Activated T-cell treated with anti-CD3 and anti-CD28 coated beads for 4 hours (primary cell): ENCODE measurements around the gene JUND.
"Not testable (repeated sequence)": the region's sequence is repeated elsewhere in the genome, so short reads cannot be mapped to it uniquely, and the experiment has no call there.

Source experiments
- DNase-seq: peaks from one replicate; pipeline ENCODE4 v3.0.0-alpha.2; 2020

Gene JUND

GRCh38 chr19:18281082-18282020, at the start of gene JUND:
TSS of gene JUND (minus strand) at chr19:18281622. CDS start at chr19:18281484, 138 bp downstream.
- DNase-seq, result peak; percentile 95

- no peak for DNase-seq
These were observed 49.4 kb upstream of the JUND start for GRCh38 chr19:18330868-18331267.

GRCh38 chr19:18329035-18329376, 47.6 kb upstream of the JUND start:
- no peak for DNase-seq

DNA sequence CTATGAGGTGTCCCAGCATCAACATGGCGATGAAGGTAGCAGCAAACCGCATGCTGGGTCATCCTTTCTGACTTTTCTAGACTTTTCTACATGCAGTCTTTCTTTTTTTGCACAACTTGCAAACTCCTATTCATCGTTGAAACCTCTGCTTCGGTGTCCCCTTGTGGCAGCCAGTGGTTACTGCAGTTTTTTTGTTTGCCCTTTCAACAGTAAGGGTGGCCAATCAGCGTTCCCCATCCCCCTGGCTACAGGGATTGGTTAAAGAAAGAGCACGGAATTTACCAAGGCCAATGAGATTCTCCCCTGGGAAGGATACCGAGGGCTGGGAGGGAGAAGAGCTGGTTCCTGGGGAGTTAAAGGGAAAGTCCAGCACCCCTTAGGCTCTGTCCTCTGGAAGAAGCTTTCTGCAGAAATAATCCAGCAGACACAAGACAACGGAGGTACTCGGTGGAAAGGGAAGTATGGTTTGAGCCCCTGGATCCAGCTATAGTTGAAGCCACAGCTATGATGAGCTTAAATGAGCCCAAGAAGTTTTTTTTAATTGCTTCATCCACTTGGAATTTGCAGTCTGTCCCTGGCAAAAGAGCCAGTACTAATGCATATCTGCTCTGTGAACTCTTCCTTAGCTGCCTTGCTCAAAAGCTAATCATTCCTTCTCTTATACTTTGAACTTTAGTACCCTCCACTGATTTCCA, 47.1 kb upstream of the JUND start:
- peak; percentile 78 for DNase-seq

GRCh38 chr19:18326772-18327171, 45.4 kb upstream of the JUND start:
- DNase-seq, result no peak

DNA sequence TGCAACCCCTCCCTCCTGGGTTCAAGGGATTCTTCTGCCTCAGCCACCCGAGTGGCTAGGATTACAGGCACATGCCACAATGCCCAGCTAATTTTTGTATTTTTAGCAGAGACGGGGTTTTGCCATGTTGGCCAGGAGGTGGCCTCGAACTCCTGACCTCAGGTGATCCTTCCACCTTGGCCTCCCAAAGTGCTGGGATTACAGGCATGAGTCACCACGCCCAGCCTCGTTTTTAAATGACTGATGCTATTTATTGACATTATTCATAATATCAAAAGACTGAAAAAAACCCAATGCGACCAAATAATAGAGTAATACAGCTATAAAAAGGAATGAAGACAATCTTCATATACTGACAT, 42.9 kb upstream of the JUND start:
- not testable (repeated sequence) for DNase-seq

GRCh38 chr19:18322759-18323460, 41.5 kb upstream of the JUND start, which contains the start of gene LSM4:
TSS of gene LSM4 (minus strand) at chr19:18323076. CDS start at chr19:18323020, 56 bp downstream.
- DNase-seq, result peak; percentile 98

- peak; percentile 14 for DNase-seq
These were observed 40.9 kb upstream of the JUND start for GRCh38 chr19:18322318-18322758.

- DNase-seq, result no peak
These were observed 40.3 kb upstream of the JUND start for GRCh38 chr19:18321734-18322102.

GRCh38 chr19:18320865-18321733, 39.7 kb upstream of the JUND start:
- no peak for DNase-seq

- DNase-seq, result no peak
These were observed 38.2 kb upstream of the JUND start for GRCh38 chr19:18319591-18320135.

DNA sequence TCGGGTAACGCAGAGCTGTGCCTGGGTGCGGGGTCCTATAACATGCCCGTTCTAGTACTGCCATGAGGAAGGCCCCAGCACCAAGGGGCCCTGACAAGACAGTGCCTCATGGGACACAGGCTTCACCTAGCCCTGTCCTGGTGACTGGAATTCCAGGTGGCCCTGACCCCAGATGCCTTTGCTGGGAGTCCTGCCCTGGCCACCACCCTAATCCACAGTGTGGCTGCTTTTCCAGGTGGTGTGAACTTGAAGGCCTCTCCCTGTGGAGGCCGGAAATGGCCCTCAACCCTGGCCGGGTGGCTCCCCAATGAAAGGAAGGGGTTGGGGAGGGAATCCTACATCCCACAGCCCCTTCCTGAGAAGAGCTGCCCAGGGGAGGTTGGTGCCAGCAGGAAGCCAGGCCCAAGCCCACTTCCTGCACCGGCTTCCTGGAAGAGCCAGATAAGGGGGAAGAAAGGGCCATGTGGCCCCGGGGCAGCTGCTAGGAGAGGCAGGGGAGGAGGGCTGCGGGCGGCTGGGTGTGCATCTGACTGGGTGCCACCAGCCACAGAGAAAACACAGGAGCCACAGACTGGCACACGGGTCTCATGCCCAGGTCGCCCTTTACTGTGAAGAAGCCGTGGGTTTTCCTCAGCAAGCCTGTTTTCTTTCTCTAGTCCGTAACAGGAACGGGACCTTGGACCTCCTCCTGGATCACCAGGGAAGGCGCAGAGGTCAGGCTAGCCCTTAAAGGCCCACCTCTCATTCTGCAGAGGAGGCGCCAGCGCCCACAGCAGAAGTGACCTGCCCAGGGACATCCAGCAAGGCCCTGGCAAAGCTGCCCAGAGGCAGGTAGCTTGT, 36.8 kb upstream of the JUND start:
- peak; percentile 16 for DNase-seq

GRCh38 chr19:18313398-18313797, 32.0 kb upstream of the JUND start:
- DNase-seq, result no peak

- DNase-seq, result no peak
These were observed 30.7 kb upstream of the JUND start for GRCh38 chr19:18312092-18312534.

DNA sequence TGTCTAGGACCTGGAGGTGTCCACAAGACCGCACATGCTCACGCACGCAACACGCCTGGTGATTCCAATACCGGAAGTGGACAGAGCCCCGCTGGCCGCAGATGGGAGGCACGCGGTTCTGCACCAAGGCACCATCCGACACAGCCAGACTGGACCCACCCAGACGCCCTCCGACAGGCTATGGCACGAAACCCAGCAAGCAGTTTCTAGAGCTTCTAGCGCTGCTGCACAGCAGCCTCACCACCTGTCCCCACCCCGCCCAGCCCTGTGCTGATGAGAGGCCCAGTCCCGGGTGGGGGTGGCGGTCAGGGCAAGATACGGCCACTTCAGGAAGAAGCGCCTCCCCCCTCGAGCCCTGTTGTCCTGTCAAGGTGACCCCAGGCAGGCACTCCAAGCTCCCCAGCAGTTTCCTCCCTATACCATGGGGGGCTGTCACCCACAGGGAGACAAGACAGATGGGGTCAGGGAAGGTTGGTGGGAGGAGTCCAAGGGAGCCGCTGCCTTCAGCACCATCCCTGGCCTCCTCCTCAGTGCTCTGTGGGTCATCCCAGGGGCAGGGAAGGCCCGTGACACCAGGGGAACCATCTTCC, 30.2 kb upstream of the JUND start:
- no peak for DNase-seq

DNA sequence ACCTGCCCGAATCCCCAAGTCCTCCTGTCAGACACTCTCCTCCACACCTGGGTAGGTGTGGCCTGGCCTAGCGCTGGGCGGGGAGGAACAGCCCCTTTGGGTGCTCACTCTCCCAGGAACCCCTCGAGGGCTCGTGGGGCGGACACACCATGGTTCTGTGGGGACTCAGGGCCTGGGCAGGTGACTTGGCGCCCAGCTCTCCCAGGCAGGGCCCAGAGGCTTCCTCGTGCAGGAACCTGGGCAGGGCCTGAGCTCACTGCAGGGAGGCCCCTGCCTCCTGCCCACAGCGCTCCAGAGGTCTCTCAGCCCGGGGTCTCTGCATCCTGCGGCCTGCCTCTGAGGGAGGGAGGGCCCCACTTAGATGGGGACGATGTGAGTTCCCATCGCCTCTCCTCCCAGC, 29.5 kb upstream of the JUND start:
- DNase-seq, result no peak

- DNase-seq, result no peak
These were observed 28.9 kb upstream of the JUND start for GRCh38 chr19:18310118-18310909.

DNA sequence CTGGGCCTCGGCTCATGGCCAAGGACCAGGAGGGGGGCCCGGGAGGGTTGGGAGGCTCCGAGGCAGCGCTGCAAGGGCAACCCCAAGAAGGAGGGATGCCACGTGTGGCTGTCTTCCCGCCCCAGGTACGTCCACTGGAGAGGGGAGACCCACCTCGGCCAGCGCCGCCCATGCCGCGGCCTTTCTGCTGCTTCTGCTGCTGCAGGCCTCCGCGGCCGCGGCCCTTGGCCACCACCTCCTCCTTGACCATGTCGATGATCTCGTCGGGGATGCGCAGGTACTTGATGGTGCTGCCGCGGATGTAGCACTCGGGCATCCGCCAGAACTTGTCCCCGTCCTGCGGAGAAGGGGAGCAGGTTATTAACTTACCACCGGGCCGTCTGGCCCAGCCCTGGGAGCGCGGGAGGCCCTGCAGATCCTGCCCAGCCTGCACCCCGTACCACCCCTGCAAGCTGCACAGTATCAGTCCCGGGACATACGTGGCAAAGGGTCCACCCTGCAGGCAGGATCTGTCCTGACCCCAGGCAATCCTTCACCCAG, 28.2 kb upstream of the JUND start:
- DNase-seq, result no peak

- no peak for DNase-seq
These were observed 27.5 kb upstream of the JUND start for GRCh38 chr19:18308948-18309325.
